IPS DF 6.9 (cell line): Measurements from ENCODE around the gene AGPS.
"Not testable (repeated sequence)": the region's sequence is repeated elsewhere in the genome, so short reads cannot be mapped to it uniquely, and the experiment has no call there.

Experiments
- DNase-seq: peaks from one replicate; pipeline ENCODE4 v3.0.0-alpha.2; 2013; ENCODE audit warnings: low read depth, low spot score
- H3K27ac ChIP-seq: one replicate; pipeline ENCODE4 v1.5.1; 2013; ENCODE audit warnings: low read length, control low read depth
- H3K27me3 ChIP-seq: 2 replicates; pipeline ENCODE4 v1.6.1; 2013; ENCODE audit warnings: mild to moderate bottlenecking, low read length; ENCODE audit not compliant: control insufficient read depth, insufficient read depth
- H3K36me3 ChIP-seq: 2 replicates; pipeline ENCODE4 v1.6.1; 2013; ENCODE audit warnings: low read length; ENCODE audit not compliant: control insufficient read depth, insufficient read depth
- H3K4me1 ChIP-seq: 2 replicates; pipeline ENCODE4 v1.6.1; 2013; ENCODE audit warnings: low read length; ENCODE audit not compliant: control insufficient read depth, insufficient read depth
- H3K4me3 ChIP-seq: 2 replicates; pipeline ENCODE4 v1.5.1; 2013; ENCODE audit warnings: mild to moderate bottlenecking, low read length
- H3K9me3 ChIP-seq: 2 replicates; pipeline ENCODE4 v1.6.1; 2013; ENCODE audit warnings: low read length, inconsistent platforms; ENCODE audit not compliant: control insufficient read depth, insufficient read depth
- WGBS: extraction: QIAGEN DNeasy Blood & Tissue Kit; methylation state at CpG from one replicate; pipeline ENCODE4 v1.1.7; 2013; ENCODE audit warnings: mixed read lengths, missing lambda C conversion rate; ENCODE audit not compliant: insufficient read length, insufficient coverage; 5-methylcytosine and 5-hydroxymethylcytosine counted together

Gene AGPS

DNA sequence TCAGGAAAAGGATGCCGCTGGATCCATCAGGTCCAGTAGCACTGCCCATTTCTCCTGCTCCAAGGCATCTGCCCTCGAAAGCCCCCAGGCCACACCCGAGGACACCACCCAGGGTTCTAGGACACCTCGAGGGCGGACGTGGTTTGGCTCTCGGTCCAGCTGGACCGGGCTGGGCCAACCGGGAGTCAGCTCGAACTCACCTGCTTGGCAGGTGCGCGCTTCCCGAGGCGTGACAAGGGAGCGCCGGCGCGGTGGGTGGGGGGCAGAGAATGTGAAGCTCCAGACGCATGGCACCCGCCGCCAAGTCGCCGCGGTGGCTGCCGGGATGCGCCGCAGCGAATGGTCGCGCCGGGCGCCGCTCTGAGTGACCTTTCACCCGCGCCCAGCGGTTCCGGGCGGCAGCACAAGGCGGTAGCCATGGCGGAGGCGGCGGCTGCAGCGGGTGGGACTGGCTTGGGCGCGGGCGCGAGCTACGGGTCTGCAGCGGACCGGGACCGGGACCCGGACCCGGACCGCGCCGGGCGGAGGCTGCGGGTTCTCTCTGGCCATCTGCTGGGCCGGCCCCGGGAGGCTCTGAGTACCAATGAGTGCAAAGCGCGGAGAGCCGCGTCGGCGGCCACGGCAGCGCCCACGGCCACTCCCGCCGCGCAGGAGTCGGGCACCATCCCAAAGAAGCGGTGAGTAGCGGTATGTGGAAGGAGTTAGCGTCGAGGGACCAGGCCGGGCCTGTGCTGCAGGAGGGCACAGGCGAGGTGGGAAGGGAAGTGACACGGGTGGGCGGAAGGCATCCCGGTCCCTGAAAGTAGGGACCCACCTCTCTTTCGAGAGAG lies at the start of gene AGPS:
AGPS (plus strand) TSS at position 401 of the 830 bp plus-strand sequence; CDS start at position 418, 17 bp downstream.
- Histone ChIP-seq H3K4me1 (no peaks in the 10 kb centered on the region), H3K27ac (no peak within 1 kb of the TSS), H3K27me3 (no peaks in the 10 kb centered on the region), H3K4me3 (peak within 1 kb of the TSS; percentile 90), H3K9me3 (no peaks in the 10 kb centered on the region), H3K36me3 (no peaks in the 10 kb centered on the region)
- DNase-seq, result peak; percentile 60
- WGBS, result no CpG with 5 or more reads among the region's 83 CpGs

DNA sequence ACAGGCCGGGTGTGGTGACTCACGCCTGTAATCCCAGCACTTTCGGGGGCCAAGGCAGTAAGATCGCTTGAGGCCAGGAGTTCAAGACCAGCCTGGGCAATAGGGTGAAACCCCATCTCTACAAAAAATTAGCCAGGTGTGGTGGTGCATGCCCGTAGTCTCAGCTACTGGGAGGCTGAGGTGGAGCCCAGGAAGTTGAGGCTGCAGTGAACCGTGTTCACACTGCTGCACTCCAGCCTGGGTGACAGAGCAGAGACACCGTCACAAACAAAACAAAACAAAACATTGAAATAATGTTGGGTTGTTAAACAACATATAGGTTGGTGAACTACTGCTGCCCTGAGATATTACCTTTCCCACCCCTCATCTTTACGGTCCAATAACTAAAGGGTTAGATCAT lies 48.8 kb upstream of the AGPS start:
- no CpG with 5 or more reads among the region's 8 CpGs for WGBS
- Histone ChIP-seq H3K36me3 (no peaks in the 10 kb centered on the region), H3K27ac (no peak overlapping the region), H3K27me3 (no peaks in the 10 kb centered on the region), H3K4me1 (no peaks in the 10 kb centered on the region), H3K4me3 (no peak overlapping the region), H3K9me3 (no peaks in the 10 kb centered on the region)
- DNase-seq, result no peak

DNA sequence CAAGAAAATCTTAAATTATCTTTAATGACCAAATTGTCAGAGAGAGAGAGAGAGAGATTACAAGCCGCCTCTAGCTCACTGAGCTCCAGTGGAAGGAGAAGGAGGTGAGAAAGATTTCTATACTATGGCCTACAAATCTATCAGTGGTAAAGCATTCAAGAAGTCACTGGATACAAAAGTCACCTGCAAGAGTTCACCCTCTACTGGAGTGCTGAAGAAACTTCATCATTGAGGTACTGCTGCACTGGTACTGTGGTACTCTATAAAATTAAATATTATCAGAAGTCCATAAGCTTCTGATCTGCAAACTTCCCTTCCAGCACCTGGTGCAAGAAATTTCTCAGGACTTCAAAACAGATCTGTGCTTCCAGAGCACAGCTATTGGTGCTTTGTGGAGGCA lies 48.3 kb upstream of the AGPS start:
- Histone ChIP-seq H3K36me3 (no peaks in the 10 kb centered on the region), H3K4me1 (no peaks in the 10 kb centered on the region), H3K27me3 (no peaks in the 10 kb centered on the region), H3K9me3 (no peaks in the 10 kb centered on the region), H3K4me3 (no peak overlapping the region), H3K27ac (no peak overlapping the region)
- WGBS, result no CpG with 5 or more reads among the region's 1 CpG
- DNase-seq, result no peak

DNA sequence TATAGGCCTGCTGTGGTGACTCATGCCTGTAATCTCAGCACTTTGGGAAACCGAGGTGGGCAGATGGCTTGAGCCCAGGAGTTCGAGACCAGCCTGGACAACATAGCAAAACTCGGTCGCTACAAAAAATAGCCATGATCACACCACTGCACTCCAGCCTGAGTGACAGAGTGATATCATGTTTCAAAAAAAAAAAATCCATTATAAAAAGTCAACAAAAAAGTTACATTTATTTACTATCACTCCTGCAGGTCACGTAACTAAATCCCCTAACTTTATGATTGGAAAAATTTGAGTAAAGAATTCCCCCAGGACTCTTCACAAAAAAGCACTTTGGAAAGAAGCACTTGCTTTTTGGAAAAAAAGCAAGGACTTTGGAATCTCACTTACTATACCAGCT lies 46.4 kb upstream of the AGPS start:
- no peak for DNase-seq
- Histone ChIP-seq H3K27ac (no peak overlapping the region), H3K4me3 (no peak overlapping the region), H3K27me3 (no peaks in the 10 kb centered on the region), H3K9me3 (no peaks in the 10 kb centered on the region), H3K36me3 (no peaks in the 10 kb centered on the region), H3K4me1 (no peaks in the 10 kb centered on the region)
- no CpG with 5 or more reads among the region's 5 CpGs for WGBS

DNA sequence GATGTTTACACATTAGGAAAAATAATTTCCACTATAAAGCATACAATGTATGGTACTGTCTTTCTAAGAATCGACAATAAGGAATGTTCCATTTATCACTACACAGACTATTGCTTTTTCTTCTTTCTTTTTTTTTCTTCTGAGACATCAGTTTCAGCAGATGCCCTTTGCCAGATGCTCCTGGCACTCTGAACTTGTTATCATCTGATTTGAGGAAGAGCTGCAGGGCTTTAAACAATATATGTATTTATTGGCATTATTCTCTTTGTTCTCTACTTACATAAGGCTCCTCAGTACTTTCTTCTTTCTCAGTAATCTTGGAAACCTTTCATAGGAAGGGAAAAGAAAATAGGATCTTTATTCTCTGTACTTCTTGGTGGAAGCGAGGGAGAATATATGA lies 45.0 kb upstream of the AGPS start:
- H3K4me1 ChIP-seq, result no peaks in the 10 kb centered on the region
- no peak overlapping the region for H3K4me3 ChIP-seq
- H3K27me3 ChIP-seq, result no peaks in the 10 kb centered on the region
- no peaks in the 10 kb centered on the region for H3K9me3 ChIP-seq
- no CpG with 5 or more reads among the region's 2 CpGs for WGBS
- H3K27ac ChIP-seq, result no peak overlapping the region
- H3K36me3 ChIP-seq, result no peaks in the 10 kb centered on the region
- no peak for DNase-seq

DNA sequence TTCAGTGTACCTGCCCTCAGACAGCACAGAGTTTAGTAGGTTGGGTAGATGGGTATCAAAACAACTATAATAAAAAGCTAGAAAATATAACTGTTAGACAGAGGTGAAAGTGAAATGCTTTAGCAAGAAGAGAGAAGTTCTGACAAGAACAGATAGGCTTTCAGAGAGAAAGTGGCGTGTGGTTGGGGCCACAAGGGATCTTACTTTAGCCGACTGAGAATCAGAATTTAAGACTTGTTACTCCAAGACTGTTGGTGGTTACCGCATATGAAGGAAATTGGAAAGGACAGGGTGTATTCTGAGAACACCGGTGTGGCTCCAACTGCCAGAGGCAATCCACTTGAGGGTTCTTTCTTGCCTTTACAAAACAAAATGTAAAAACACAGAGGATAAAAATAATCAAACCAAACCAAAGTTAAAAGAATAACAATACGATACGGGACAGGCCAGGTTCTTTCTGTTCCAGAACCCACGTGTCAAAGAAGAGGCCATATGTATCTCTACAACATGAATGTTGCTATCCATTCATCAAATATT lies 44.4 kb upstream of the AGPS start:
- no CpG with 5 or more reads among the region's 7 CpGs for WGBS
- Histone ChIP-seq H3K27me3 (no peaks in the 10 kb centered on the region), H3K4me3 (no peak overlapping the region), H3K27ac (no peak overlapping the region), H3K9me3 (no peaks in the 10 kb centered on the region), H3K4me1 (no peaks in the 10 kb centered on the region), H3K36me3 (no peaks in the 10 kb centered on the region)
- DNase-seq, result no peak

DNA sequence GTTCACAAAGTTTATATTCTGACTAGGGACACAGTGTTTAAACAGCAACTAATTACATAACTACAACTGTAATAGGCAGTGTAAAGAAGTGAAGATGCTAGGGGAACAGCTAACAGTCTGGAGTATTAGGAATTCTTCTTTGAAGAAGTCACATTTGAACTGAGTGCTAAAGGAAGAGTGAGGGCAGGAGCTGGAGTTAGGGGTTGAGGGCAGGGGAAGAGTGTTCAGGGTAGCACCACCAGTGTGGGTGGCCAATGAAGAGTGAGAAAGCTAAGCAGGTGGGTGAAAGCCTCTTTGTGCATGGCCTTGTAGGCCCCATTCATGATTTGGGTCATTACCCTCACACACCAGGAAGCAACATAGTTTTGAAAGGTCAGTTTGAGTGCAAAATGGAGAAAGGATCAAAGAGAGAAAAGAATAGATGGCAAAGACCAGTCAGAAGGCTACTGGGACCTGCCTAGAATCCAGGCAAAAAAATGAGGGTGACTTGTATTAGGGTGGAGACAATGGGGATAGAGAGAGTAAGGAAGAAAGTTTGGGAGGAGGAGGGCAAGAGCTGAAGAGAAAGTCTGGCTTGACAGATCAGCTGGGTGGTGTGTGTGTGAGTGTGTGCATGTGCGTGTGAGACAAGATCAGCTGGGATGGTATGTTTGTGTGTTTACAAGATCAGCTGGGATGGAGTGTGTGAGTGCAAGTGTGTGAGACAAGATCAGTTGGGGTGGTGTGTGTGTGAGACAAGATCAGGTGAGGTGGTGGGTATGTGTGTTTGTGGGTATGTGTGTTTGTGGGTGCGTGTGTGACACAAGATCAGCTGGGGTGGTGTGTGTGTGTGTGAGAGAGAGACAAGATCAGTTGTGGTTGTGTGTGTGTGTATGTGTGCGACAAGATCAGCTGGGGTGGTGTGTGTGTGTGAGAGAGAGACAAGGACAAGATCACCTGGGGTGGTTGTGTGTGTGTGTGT lies 43.6 kb upstream of the AGPS start:
- no peak overlapping the region for H3K4me3 ChIP-seq

DNA sequence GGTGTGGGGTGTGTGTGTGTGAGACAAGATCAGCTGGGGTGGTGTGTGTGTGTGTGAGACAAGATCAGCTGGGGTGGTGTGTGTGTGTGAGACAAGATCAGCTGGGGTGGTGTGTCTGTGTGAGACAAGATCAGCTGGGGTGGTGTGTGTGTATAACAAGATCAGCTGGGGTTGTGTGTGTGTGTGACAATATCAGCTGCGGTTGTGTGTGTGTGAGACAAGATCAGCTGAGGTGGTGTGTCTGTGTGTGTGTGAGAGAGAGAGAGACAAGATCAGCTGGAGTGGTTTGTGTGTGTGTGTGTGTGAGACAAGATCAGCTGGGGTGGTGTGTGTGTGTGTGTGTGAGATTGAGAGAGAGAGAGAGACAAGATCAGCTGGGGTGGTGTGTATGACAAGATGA lies 41.9 kb upstream of the AGPS start:
- H3K9me3 ChIP-seq, H3K4me1 ChIP-seq, H3K27ac ChIP-seq, H3K27me3 ChIP-seq, DNase-seq, H3K36me3 ChIP-seq, H3K4me3 ChIP-seq: not testable (repeated sequence)
- WGBS, result no CpG with 5 or more reads among the region's 1 CpG

More for the DNA sequence above, 43.6 kb upstream of the AGPS start:
- H3K27ac ChIP-seq, result no peak overlapping the region
- no peaks in the 10 kb centered on the region for H3K36me3 ChIP-seq
- no peaks in the 10 kb centered on the region for H3K9me3 ChIP-seq
- DNase-seq, result no peak
- H3K27me3 ChIP-seq, result no peaks in the 10 kb centered on the region
- no peaks in the 10 kb centered on the region for H3K4me1 ChIP-seq
- 100% methylated on average over 1 of the region's 3 CpGs for WGBS

DNA sequence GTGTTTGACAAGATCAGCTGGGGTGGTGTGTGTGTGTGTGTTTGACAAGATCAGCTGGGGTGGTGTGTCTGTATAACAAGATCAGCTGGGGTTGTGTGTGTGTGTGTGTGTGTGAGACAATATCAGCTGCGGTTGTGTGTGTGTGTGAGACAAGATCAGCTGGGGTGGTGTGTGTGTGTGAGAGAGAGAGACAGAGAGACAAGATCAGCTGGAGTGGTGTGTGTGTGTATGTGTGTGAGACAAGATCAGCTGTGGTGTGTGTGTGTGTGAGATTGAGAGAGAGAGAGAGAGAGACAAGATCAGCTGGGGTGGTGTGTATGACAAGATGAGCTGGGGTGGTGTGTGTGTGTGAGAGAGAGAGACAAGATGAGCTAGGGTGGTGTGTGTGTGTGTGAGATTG lies 41.5 kb upstream of the AGPS start:
- DNase-seq, H3K36me3 ChIP-seq, H3K4me3 ChIP-seq, H3K27me3 ChIP-seq, H3K27ac ChIP-seq, H3K4me1 ChIP-seq, H3K9me3 ChIP-seq: not testable (repeated sequence)
- no CpG with 5 or more reads among the region's 1 CpG for WGBS

DNA sequence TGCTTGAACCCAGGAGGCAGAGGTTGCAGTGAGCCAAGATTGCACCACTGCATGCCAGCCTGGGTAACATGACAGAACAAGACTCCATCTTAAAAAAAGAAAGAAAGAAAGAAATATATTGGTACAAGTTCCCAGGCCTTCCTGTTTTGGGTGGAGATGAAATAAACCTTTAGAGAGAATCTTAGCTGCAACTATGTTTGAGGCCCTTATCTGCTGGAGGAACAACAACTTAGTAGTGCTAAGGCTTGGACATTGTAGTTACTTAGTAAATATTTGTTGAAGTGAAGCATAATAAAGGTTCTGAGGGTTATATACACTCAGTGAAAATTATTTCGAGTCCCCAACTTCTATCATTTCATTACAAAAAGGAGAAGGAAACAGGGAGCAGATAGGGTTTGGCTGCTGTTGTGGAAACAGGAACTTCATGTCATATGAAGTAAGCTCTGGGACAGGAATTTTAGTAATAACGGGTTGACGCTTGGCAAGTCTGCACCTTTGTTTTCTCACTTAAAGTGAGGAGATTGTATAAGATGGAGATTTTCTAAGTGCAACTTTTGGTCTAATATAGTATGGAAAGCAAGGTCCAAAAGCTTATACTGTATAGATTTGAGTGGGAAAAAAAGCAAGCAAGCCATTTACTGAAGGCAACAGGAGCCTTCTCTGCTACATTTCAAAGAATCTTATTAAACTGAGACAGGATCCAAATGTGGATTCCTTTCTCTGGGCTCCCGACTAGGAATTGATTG lies 40.0 kb upstream of the AGPS start:
- no peak for DNase-seq
- H3K9me3 ChIP-seq, result no peaks in the 10 kb centered on the region
- H3K4me3 ChIP-seq, result no peak overlapping the region
- H3K27me3 ChIP-seq, result no peaks in the 10 kb centered on the region
- no peaks in the 10 kb centered on the region for H3K36me3 ChIP-seq
- WGBS, result no CpG with 5 or more reads among the region's 4 CpGs
- no peak overlapping the region for H3K27ac ChIP-seq
- H3K4me1 ChIP-seq, result no peaks in the 10 kb centered on the region
